Tibial nerve (tissue), 4 donors: ENCODE data around the gene GID4. TPM values are rescaled to one million over a fixed set of nuclear protein-coding genes. Genes with fewer than 3 reads are reported as not detected.

Source experiments
- DNase-seq, 2 donors: peaks; one replicate each; pipeline ENCODE4 v3.0.0-alpha.2; 2019; ENCODE audit warnings: low spot score in 2 of 2
- H3K27ac ChIP-seq, 4 donors: fragments of 200-600 bp; sonication (generic) in 3 of 4; one replicate each; pipeline ENCODE4 v1.5.1; 2017 to 2019; ENCODE audit warnings: mild to moderate bottlenecking in 1 of 4
- H3K27me3 ChIP-seq, 2 donors: fragments of 200-600 bp; sonication (generic) in 1 of 2; one replicate each; pipeline versions ENCODE4 v1.5.1 to v1.6.0; 2017 to 2019
- H3K36me3 ChIP-seq, 3 donors: fragments of 200-600 bp; sonication (generic); one replicate each; pipeline ENCODE4 v1.5.1; 2018 to 2019
- H3K4me1 ChIP-seq, 4 donors: fragments of 200-600 bp; sonication (generic) in 3 of 4; one replicate each; pipeline ENCODE4 v1.5.1; 2017 to 2019
- H3K4me3 ChIP-seq, 4 donors: fragments of 200-600 bp; sonication (generic) in 3 of 4; one replicate each; pipeline ENCODE4 v1.5.1; 2017 to 2019; ENCODE audit warnings: mild to moderate bottlenecking in 1 of 4, moderate library complexity in 1 of 4
- H3K9me3 ChIP-seq, 4 donors: fragments of 200-600 bp; sonication (generic) in 3 of 4; one replicate each; pipeline ENCODE4 v1.5.1; 2017 to 2019
- EP300 ChIP-seq, 2 donors: sonication (generic); formaldehyde crosslinking; IDR thresholded peaks; one replicate each; pipeline ENCODE4 v1.6.1; 2017; ENCODE audit warnings: antibody characterized with exemption in 2 of 2, mild to moderate bottlenecking in 1 of 2
- POLR2A ChIP-seq, 2 donors: fragments of 450-650 bp; IDR thresholded peaks; one replicate each; pipeline ENCODE4 v1.6.1; 2017; ENCODE audit warnings: antibody characterized with exemption in 2 of 2, mild to moderate bottlenecking in 2 of 2, moderate library complexity in 2 of 2
- WGBS, 2 donors: methylation state at CpG; one replicate each; pipeline ENCODE4 v1.1.5; 2018; 5-methylcytosine and 5-hydroxymethylcytosine counted together
- total RNA-seq, 4 donors: library from RNA; depleted of rRNA; stranded (reverse); fragments of >200 nt; gene quantifications; one replicate each; pipeline ENCODE4 v1.1.0, GENCODE V29; 2016
- TF ChIP-seq, protein P1 (sequence below), 5 experiments: fragments of 200-600 bp in 3 of 5; fragments of 450-650 bp in 2 of 5; sonication (generic) in 3 of 5; IDR thresholded peaks; one replicate each; pipeline ENCODE4 v1.5.1; 2016 to 2019; ENCODE audit warnings: antibody characterized with exemption in 5 of 5, mild to moderate bottlenecking in 3 of 5, moderate library complexity in 2 of 5

GID4 gene
- total RNA-seq, 4 donors from 2014 or later: 13.2 to 19.4 (median 16.0) TPM

DNA sequence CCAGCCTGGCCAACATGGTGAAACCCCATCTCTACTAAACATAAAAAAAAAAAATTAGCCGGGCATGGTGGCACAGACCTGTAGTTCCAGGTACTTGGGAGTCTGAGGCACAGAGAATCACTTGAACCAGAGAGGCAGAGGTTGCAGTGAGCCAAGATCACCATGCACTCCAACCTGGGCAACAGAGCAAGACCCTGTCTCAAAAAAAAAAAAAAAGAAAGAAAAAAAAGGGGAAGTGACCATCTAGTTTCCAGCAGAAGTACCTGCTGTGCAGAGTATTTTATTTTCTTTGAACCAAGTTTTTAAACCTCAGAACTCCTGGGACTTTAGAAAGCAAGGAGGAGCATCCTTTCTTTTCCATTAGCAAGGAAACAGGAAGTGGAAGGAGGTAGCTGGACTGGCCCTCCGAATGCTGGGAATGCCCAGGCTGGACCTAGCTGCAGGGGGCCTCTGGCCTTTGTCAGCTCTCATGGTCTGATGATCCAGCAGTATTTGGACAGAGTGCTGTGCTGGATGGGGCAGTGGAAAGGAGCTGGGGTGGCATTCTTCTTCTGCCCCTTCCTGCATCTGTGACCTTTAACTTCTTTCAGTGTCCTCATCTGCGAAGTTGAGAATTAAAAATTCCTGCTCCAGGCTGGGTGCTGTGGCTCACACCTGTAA is 6.6 kb downstream of the GID4 start:
- Histone ChIP-seq H3K9me3 (no peaks in the 10 kb centered on the region), H3K36me3 (peaks cover 0 to 57% (median 0%) of the 10 kb centered on the region in 3 donors), H3K4me1 (peaks cover 0 to 16% (median 2%) of the 10 kb centered on the region in 4 donors), H3K4me3 (no peak overlapping the region), H3K27me3 (no peaks in the 10 kb centered on the region), H3K27ac (no peak overlapping the region)
- 80 to 85% methylated on average over 3 of the region's 3 CpGs for WGBS, 2 donors
- DNase-seq: no peak
- TF ChIP-seq EP300 (IDR thresholded peaks at IDR 0.05): no peak
- TF ChIP-seq, protein P1, sequence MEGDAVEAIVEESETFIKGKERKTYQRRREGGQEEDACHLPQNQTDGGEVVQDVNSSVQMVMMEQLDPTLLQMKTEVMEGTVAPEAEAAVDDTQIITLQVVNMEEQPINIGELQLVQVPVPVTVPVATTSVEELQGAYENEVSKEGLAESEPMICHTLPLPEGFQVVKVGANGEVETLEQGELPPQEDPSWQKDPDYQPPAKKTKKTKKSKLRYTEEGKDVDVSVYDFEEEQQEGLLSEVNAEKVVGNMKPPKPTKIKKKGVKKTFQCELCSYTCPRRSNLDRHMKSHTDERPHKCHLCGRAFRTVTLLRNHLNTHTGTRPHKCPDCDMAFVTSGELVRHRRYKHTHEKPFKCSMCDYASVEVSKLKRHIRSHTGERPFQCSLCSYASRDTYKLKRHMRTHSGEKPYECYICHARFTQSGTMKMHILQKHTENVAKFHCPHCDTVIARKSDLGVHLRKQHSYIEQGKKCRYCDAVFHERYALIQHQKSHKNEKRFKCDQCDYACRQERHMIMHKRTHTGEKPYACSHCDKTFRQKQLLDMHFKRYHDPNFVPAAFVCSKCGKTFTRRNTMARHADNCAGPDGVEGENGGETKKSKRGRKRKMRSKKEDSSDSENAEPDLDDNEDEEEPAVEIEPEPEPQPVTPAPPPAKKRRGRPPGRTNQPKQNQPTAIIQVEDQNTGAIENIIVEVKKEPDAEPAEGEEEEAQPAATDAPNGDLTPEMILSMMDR (IDR thresholded peaks at IDR 0.05): no peak
- no peak for TF ChIP-seq POLR2A (IDR thresholded peaks at IDR 0.05)

DNA sequence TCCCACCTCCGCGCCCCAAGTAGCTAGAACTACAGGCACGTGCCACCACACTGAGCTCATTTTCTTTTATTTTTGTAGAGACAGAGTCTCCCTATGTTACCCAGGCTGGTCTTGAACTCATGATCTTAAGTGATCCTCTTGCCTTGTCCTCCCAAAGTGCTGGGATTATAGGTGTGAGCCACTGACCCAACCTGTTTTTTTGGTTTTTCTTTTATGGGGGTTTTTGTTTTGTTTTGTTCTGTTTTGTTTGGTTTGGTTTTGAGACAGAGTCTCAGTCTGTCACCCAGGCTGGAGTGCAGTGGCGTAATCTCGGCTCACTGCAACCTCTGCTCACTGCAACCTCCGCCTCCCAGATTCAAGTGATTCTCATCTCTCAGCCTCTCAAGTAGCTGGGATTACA is 16.4 kb downstream of the GID4 start:
- WGBS, 2 donors: 93 to 94% methylated on average over 6 of the region's 6 CpGs
- DNase-seq: no peak
- Histone ChIP-seq H3K27ac (no peak overlapping the region), H3K9me3 (no peaks in the 10 kb centered on the region), H3K4me1 (no peaks in the 10 kb centered on the region), H3K36me3 (peaks cover 0 to 75% (median 10%) of the 10 kb centered on the region in 3 donors), H3K4me3 (no peak overlapping the region), H3K27me3 (no peaks in the 10 kb centered on the region)
- TF ChIP-seq EP300 (IDR thresholded peaks at IDR 0.05): no peak
- TF ChIP-seq, protein P1 (IDR thresholded peaks at IDR 0.05): no peak
- no peak for TF ChIP-seq POLR2A (IDR thresholded peaks at IDR 0.05)

DNA sequence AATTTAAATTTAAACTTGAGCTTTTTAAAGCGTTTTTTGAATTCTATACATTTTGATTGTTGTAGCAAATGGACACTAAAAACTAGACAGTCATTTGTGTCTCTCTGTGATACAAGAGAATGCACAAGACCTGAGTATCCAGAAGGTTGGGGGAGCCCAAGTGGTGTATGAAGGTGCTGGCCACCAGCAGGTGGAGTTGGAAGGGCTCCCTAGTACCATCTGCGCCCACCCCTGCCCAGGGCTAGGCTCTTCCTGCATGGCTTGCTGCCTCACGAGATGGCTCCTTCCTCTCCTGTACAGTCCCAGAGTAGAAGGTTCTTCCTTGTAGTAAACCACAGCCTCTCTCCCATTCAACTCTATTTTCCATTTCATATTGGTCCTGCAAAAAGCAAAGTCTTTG is 17.0 kb downstream of the GID4 start:
- no peak overlapping the region for H3K27ac ChIP-seq
- peaks cover 0 to 80% (median 10%) of the 10 kb centered on the region in 3 donors for H3K36me3 ChIP-seq
- 92 to 96% methylated on average over 3 of the region's 3 CpGs for WGBS, 2 donors
- TF ChIP-seq EP300 (IDR thresholded peaks at IDR 0.05): no peak
- TF ChIP-seq, protein P1 (IDR thresholded peaks at IDR 0.05): no peak
- no peak for TF ChIP-seq POLR2A (IDR thresholded peaks at IDR 0.05)
- no peaks in the 10 kb centered on the region for H3K27me3 ChIP-seq
- DNase-seq: no peak
- H3K4me1 ChIP-seq: no peaks in the 10 kb centered on the region
- no peaks in the 10 kb centered on the region for H3K9me3 ChIP-seq
- H3K4me3 ChIP-seq: no peak overlapping the region

DNA sequence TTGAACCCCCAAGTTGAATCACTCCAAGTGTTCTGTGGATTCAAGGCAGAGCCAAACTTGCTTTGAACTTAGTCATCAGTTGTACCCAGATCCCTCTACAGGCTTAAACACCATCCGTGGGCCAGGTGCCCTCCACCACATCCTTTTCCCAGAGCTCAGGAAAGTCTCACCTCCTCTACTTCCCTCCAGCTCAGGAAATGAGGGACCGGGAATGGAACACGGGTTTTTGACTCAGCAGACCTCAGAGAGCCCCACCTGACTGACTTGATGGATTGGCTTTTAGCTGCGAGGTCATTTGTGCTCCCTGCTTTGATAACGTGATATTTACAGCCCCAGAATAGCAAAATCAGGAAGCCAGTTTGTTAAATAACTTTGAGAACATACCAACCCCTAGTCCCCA is 20.1 kb downstream of the GID4 start:
- peaks cover 0 to 99% (median 7%) of the 10 kb centered on the region in 3 donors for H3K36me3 ChIP-seq
- H3K4me3 ChIP-seq: no peak overlapping the region
- WGBS, 2 donors: 78 to 80% methylated on average over 5 of the region's 5 CpGs
- no peak for DNase-seq
- no peak overlapping the region for H3K27ac ChIP-seq
- no peaks in the 10 kb centered on the region for H3K9me3 ChIP-seq
- H3K27me3 ChIP-seq: no peaks in the 10 kb centered on the region
- TF ChIP-seq POLR2A (IDR thresholded peaks at IDR 0.05) (no peak), EP300 (IDR thresholded peaks at IDR 0.05) (no peak)
- TF ChIP-seq, protein P1 (IDR thresholded peaks at IDR 0.05): no peak
- H3K4me1 ChIP-seq: no peaks in the 10 kb centered on the region

DNA sequence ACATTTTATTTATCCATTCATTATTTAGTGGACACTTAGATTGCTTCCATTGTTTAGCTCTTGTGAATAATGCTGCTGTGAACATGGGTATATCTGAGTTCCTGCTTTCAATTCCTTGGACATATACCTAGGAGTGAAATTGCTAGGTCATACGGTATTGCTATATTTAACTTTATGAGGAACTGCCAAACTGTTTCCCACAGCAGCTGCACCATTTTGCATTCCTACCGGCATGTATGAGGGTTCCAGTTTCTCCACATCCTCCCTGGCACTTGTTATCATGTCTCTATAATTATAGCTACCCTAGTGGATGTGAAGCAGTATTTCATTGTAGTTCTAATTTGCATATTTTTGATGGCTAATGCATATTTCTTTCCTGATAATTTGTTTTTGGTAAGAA is 24.8 kb downstream of the GID4 start:
- no peak overlapping the region for H3K4me3 ChIP-seq
- peaks cover 0 to 86% (median 5%) of the 10 kb centered on the region in 3 donors for H3K36me3 ChIP-seq

More for the DNA sequence above, 24.8 kb downstream of the GID4 start:
- no peak overlapping the region for H3K27ac ChIP-seq
- TF ChIP-seq EP300 (IDR thresholded peaks at IDR 0.05): no peak
- no peak for TF ChIP-seq POLR2A (IDR thresholded peaks at IDR 0.05)
- TF ChIP-seq, protein P1 (IDR thresholded peaks at IDR 0.05): no peak
- no peaks in the 10 kb centered on the region for H3K9me3 ChIP-seq
- no peak for DNase-seq
- WGBS, 2 donors: 77 to 86% methylated on average over 2 of the region's 2 CpGs
- H3K4me1 ChIP-seq: no peaks in the 10 kb centered on the region
- no peaks in the 10 kb centered on the region for H3K27me3 ChIP-seq
